Esophagus muscularis mucosa (tissue), 4 donors: ENCODE measurements around the gene CASQ2. TPM values are rescaled to one million over a fixed set of nuclear protein-coding genes. Genes with fewer than 3 reads are reported as not detected.

ENCODE experiments used
- DNase-seq: peaks from one replicate; pipeline ENCODE4 v3.0.0-alpha.2; 2017; ENCODE audit errors: extremely low spot score
- H3K27ac ChIP-seq, 4 donors: fragments of 200-600 bp; sonication (generic); replicated peaks in 1 of 4; 1 replicate in 3 of 4; 2 replicates in 1 of 4; pipeline ENCODE4 v1.5.1; 2016 to 2019; ENCODE audit warnings: mild to moderate bottlenecking in 1 of 4
- H3K27me3 ChIP-seq, 4 donors: fragments of 200-600 bp; sonication (generic); one replicate each; pipeline versions ENCODE4 v1.5.1 to v1.6.0; 2016 to 2019
- H3K36me3 ChIP-seq, 4 donors: fragments of 200-600 bp; sonication (generic); one replicate each; pipeline ENCODE4 v1.5.1; 2016 to 2019
- H3K4me1 ChIP-seq, 4 donors: fragments of 200-600 bp; sonication (generic); one replicate each; pipeline ENCODE4 v1.5.1; 2016 to 2019
- H3K4me3 ChIP-seq, 4 donors: fragments of 200-600 bp; sonication (generic); 1 replicate in 2 of 4; 2 replicates in 2 of 4; pipeline ENCODE4 v1.5.1; 2016 to 2019; ENCODE audit warnings: mild to moderate bottlenecking in 4 of 4, moderate library complexity in 1 of 4
- H3K9me3 ChIP-seq, 4 donors: fragments of 200-600 bp; sonication (generic); 1 replicate in 3 of 4; 2 replicates in 1 of 4; pipeline ENCODE4 v1.5.1; 2016 to 2019
- EP300 ChIP-seq: sonication (generic); formaldehyde crosslinking; IDR thresholded peaks from one replicate; pipeline ENCODE4 v1.6.1; 2017; ENCODE audit warnings: antibody characterized with exemption
- POLR2A ChIP-seq: fragments of 450-650 bp; IDR thresholded peaks from one replicate; pipeline ENCODE4 v1.6.1; 2017; ENCODE audit warnings: antibody characterized with exemption, moderate library complexity, mild to moderate bottlenecking, low read depth
- POLR2AphosphoS5 ChIP-seq, 2 donors: sonication (generic); formaldehyde crosslinking; IDR thresholded peaks; one replicate each; pipeline ENCODE4 v1.6.1; 2017; ENCODE audit warnings: antibody characterized with exemption in 2 of 2
- WGBS: methylation state at CpG from one replicate; pipeline ENCODE4 v1.1.5; 2018; 5-methylcytosine and 5-hydroxymethylcytosine counted together
- intact Hi-C: fragments of 100-400 bp; cut with DNase I; formaldehyde crosslinking; loops from one replicate; pipeline ENCODE4 v1.15.1; 2023
- total RNA-seq, 4 donors: library from RNA; depleted of rRNA; stranded (reverse); fragments of >200 nt; gene quantifications; one replicate each; pipeline versions ENCODE4 v1.1.0 to v1.2.1, GENCODE V29; 2016
- TF ChIP-seq, protein P1 (sequence below), 3 experiments: fragments of 200-600 bp in 2 of 3; fragments of 450-650 bp in 1 of 3; sonication (generic) in 2 of 3; IDR thresholded peaks; one replicate each; pipeline ENCODE4 v1.5.1; 2017 to 2019; ENCODE audit warnings: antibody characterized with exemption in 3 of 3, mild to moderate bottlenecking in 2 of 3, moderate library complexity in 1 of 3

CASQ2 gene
- total RNA-seq, 4 donors from 2014 or later: 95.6 to 138 (median 108) TPM

DNA sequence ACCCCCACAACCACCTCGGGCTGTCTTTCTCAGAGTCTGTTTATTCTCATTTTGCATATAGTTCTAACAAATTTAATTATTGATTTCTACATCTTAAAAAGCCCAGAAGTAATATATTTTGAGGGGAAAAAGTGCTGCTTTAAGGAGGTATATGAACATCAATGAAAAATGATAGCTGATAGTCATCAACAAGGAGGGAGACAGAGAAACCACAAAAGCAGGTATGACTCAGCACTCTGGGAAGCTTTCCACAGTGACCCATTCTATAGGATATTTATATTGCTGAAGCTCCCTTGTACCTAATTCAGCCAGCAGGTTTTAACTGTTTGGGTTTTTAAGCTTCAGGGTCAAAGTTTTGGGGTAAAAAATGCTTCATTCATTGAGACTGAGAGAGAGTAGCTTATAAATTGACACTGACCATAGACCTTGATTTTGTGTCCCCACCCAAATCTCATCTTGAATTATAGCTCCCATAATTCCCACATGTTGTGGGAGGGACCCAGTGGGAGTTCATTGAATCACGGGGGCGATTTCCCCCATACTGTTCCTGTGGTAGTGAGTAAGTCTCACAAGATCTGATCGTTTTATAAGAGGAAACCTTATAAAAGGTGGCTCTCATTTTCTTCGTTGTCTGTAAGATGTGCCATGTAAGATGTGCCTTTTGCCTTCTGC is 99.4 kb downstream of the CASQ2 start:
- TF ChIP-seq POLR2A (no peak), EP300 (no peak), POLR2AphosphoS5 (IDR thresholded peaks at IDR 0.05) (no peak)
- TF ChIP-seq, protein P1, sequence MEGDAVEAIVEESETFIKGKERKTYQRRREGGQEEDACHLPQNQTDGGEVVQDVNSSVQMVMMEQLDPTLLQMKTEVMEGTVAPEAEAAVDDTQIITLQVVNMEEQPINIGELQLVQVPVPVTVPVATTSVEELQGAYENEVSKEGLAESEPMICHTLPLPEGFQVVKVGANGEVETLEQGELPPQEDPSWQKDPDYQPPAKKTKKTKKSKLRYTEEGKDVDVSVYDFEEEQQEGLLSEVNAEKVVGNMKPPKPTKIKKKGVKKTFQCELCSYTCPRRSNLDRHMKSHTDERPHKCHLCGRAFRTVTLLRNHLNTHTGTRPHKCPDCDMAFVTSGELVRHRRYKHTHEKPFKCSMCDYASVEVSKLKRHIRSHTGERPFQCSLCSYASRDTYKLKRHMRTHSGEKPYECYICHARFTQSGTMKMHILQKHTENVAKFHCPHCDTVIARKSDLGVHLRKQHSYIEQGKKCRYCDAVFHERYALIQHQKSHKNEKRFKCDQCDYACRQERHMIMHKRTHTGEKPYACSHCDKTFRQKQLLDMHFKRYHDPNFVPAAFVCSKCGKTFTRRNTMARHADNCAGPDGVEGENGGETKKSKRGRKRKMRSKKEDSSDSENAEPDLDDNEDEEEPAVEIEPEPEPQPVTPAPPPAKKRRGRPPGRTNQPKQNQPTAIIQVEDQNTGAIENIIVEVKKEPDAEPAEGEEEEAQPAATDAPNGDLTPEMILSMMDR (IDR thresholded peaks at IDR 0.05): no peak
- Histone ChIP-seq H3K27me3 (no peaks in the 10 kb centered on the region), H3K27ac (peak overlapping the region in 3 of 4 donors; percentile 36 to 70 (median 39)), H3K9me3 (no peaks in the 10 kb centered on the region), H3K36me3 (peaks cover under 1 to 33% (median 20%) of the 10 kb centered on the region in 4 donors), H3K4me1 (peaks cover 27 to 83% (median 80%) of the 10 kb centered on the region in 4 donors), H3K4me3 (no peak overlapping the region)
- intact Hi-C loops: no loop called here
- DNase-seq: no peak
- 95% methylated on average over 5 of the region's 5 CpGs for WGBS

DNA sequence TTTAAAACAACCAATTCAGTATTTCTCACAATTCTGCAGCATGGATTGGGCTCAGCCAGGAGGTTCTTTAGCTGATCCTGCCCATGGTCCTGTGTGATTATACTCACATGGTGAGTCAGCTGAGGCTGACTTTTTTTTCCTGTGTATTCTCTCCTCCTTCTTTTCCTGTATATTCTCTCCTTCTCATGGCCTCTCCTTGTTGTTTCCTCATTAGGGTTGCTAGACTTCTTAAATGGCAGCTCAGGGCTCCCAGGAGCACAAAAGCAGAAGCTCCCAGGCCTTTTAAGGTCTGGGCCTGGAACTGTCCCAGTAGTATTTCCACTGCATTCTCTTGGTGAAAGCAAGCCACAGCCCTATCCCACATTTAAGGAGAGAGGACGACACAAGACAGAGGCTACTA is 99.9 kb downstream of the CASQ2 start:
- no peak for DNase-seq
- TF ChIP-seq POLR2AphosphoS5 (IDR thresholded peaks at IDR 0.05) (no peak), EP300 (no peak), POLR2A (no peak)
- TF ChIP-seq, protein P1 (IDR thresholded peaks at IDR 0.05): no peak
- WGBS: 67% methylated on average over 1 of the region's 1 CpG
- intact Hi-C loops: no loop called here
- peaks cover 27 to 77% (median 75%) of the 10 kb centered on the region in 4 donors for H3K4me1 ChIP-seq
- no peaks in the 10 kb centered on the region for H3K9me3 ChIP-seq
- peak overlapping the region in 3 of 4 donors; percentile 39 to 70 (median 62) for H3K27ac ChIP-seq
- H3K4me3 ChIP-seq: no peak overlapping the region
- no peaks in the 10 kb centered on the region for H3K27me3 ChIP-seq
- peaks cover 7 to 38% (median 26%) of the 10 kb centered on the region in 4 donors for H3K36me3 ChIP-seq

DNA sequence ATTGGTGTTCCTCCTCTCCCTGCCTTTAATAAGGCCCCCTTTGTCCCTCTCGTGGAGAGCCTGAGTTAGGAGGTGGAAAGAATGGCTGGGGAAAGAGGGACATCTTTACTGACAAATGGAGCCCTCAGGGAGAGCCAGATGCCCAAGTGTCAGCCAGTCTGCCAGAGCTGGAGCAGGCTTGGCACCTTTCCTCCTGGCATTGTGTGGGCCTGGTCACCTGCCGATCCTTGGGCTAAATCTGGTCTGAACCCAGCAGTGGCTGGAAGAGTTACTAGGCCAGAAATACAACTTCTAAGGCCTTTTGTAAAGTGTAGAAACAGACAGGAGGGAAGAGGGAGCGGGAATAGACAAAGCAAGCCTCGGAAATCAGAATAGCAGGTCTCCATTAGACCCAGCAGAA is 101.8 kb downstream of the CASQ2 start:
- Histone ChIP-seq H3K4me1 (peaks cover 15 to 59% (median 56%) of the 10 kb centered on the region in 4 donors), H3K36me3 (peaks cover 9 to 56% (median 37%) of the 10 kb centered on the region in 4 donors), H3K9me3 (no peaks in the 10 kb centered on the region), H3K4me3 (no peak overlapping the region), H3K27ac (peak overlapping the region; percentile 49 to 68 (median 64)), H3K27me3 (no peaks in the 10 kb centered on the region)
- WGBS: 69% methylated on average over 4 of the region's 4 CpGs
- no peak for DNase-seq
- TF ChIP-seq, protein P1 (IDR thresholded peaks at IDR 0.05): no peak
- TF ChIP-seq POLR2AphosphoS5 (IDR thresholded peaks at IDR 0.05): peak in 1 of 2 donors; percentile 6
- intact Hi-C loops: no loop called here

DNA sequence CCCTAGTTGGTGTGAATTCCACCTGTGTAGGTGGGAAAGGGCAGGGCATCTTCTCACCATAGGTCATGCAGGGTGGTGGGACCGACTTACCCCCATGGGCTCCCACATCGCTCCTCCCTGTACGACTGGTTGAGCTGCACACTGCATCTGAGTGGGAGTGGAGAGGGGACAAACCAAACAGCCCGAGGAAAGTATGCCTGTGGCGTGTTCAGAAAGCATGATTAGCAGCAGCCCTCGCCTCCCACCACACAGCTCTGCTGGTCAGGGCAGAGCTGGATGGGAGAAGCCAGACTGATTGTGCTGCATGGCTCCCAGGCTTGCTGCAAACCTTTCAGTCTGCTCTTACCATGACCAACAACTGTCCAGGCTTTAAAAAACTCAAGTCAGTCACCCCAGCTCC is 102.3 kb downstream of the CASQ2 start:
- Histone ChIP-seq H3K27me3 (no peaks in the 10 kb centered on the region), H3K36me3 (peaks cover 9 to 61% (median 35%) of the 10 kb centered on the region in 4 donors), H3K4me1 (peaks cover 11 to 54% (median 51%) of the 10 kb centered on the region in 4 donors), H3K4me3 (no peak overlapping the region), H3K9me3 (no peaks in the 10 kb centered on the region), H3K27ac (peak overlapping the region; percentile 49 to 68 (median 64))
- TF ChIP-seq, protein P1 (IDR thresholded peaks at IDR 0.05): no peak
- DNase-seq: no peak
- 83% methylated on average over 6 of the region's 6 CpGs for WGBS
- intact Hi-C loops: no loop called here
